Muscle of back (tissue), 11 donors: ENCODE results near the gene SSPN. TPM values are rescaled to one million over a fixed set of nuclear protein-coding genes. Genes with fewer than 3 reads are reported as not detected.
A peak's percentile ranks its signal among the peaks of the same experiment; 100 is the strongest.

Source experiments
- DNase-seq, 3 donors: peaks; one replicate each; pipeline versions ENCODE4 v3.0.0 to v3.0.0-alpha.2; 2013
- polyA plus RNA-seq, 10 donors: library from polyadenylated mRNA; unstranded; fragments of 120-200 nt; gene quantifications; one replicate each; pipeline ENCODE4 v1.2.1, GENCODE V29; 2013; ENCODE audit not compliant: insufficient read length in 10 of 10

Gene SSPN
- polyA plus RNA-seq, 10 donors = 78.9 to 148 (median 128) TPM

DNA sequence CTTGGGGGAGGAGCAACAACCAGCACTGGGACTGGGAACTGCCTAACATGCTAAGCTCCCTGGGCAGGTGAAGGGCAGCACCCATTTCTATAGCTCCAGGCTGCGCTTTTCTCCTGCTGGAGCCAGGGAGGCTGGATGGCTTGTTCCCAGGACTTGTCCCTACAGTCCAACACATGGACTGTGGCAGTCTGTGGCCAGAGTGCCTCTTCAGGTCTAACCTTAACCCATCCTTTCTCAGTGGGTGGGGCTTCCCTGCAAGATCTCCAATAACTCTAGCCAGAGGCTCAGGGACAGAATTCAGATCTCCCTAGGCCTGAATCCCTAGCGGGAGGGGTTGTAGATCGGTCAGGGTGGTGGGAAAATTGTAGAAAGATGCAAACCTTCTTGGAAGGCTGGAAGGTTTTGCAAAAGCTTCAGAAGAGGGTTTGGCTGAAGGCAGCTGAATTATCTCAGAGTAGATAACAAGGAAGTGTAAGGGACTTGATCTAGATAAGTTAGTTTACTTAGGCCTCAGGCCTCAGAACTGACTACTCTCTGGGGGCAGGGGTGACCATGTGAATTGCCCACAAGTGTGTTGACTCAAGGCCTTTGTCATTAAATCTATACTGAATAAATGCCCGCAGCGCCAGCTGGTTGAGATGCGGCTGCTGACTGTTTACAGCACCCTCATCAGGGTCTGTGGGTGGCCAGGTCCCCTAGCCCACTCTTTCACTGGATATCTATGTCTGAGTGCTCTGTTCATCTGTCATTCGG is 60.7 kb downstream of the SSPN start:
- DNase-seq = no peak

DNA sequence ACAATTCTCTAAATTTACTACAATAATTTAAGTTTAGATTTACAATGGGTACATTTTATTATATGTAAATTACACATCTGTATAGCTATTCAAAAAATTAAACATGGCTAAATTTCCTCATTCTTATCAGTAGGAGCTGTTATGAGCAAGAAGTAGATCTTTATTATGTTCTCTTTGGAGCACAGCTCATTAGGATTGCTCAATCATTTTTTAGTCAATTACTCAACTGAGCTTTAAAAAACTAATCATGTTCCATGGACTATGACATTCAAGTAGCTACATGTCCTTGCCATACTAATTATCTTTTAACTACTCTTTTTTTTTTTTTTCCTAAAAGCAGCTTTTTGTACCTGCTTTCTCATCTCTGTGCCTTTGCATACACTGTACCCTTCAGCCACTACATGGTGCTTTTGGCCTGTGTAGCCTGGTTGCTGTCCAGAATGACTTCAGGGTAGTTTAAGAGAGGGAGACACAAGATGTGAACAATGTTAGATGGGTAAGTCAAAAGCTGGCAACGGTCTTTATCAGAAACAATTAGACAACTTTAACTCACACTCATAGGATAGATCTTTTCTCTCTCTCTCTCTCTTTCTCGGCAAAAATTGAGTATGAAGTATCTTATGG is 69.0 kb downstream of the SSPN start:
- no peak for DNase-seq

DNA sequence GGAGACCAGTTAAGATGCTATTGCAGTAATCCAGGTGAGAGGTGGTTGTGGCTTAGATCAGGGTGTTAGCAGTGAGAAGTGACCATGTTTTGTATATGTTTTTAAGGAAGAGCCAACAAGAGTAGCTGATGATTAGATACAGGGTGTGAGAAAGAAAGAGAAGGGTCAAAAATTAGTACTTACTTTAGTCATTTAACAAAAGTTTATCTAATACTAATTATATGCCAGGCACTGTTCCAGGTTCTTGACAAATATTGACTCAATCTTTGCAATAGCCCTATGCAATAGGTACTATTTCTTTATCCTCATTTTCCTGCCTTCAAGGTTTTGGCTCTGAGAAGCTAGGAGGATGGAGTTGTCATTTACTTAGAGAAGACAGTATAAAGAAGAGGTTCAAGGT is 70.2 kb downstream of the SSPN start:
- DNase-seq = no peak

DNA sequence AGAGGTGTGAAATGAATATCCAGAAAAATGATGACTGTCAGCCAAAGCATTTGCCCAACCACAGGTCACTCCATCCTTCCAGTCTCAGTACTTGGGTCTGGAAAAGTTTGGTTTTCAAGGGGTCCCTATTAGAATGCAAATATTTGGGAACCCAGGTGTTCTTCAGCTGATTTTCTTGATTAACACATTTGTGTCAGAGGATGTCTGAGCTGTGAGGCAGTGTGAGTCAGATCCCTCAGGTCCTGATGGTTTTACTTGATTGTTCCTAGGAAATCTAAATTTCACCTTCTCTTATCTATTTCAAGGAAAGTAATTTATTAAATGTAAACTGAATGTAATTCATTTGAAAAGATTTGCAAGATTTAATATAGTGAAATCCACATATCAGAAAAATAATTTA is 71.5 kb downstream of the SSPN start:
- DNase-seq = no peak

DNA sequence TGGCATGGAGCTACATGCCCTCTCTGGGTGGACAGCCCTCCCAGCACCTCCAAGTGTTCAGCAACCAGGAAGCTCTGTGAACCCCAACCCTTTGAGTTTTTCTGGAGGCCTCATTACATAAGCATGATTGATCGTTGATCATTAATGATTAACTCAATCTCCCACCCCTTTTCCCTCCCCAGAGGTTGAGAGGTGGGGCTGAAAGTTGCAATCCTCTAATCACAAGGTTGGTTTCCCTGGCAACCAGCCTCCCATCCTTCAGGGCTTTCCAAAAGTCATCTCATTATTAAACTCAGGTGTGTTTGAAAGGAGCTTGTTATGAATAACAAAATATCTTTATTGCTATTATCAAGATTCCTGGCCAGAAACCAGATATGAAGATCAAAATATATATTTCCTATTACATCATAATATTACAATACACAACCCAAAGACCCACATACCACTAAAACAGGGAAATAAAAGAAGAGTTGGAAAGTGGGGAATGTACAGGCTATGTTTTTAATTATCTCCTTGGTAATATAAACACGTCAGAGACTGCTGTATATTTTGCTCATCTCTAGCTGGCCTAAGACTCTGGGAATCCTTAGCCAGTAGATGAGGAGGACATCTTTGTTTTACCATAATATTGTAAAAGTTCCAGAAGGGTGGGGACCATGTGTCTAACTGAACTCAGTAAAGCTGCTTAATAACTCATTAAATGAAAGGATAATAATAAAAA is 73.6 kb downstream of the SSPN start:
- peak; percentile 34 to 74 (median 50) for DNase-seq

DNA sequence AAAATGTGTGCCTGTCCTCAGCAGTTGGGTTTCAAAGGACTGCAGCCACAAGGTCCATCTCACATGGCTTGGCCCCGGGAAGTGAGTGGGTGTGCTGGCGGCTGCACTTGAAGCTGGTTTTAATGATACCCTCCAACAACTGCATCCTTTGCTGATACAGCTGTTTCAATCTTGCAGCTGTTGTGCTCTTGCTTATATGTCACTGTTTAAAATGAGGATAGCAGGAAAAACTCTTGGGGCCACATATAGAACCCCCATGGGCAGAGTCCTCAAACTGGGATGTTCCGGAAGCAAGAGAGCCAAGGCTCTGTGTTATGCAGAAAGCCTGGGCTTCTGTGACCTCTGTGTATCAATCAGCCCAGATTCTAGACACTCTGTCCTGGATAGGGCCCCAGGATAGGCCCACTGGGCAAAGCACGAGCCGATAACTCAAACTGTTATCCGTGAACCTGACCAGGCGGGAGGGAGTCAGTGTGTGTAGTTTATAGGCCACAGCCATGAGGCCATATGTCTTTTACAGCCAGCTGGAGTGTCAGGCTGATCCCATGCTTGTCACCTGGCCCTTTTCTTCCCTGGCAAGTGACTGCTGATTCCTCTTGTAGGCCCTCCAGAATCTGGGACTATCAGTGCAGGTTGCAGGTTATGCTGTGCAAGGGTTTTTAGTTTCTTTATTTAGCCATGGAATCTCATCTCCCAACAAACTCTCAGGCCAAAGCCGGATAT is 74.3 kb downstream of the SSPN start:
- no peak for DNase-seq

DNA sequence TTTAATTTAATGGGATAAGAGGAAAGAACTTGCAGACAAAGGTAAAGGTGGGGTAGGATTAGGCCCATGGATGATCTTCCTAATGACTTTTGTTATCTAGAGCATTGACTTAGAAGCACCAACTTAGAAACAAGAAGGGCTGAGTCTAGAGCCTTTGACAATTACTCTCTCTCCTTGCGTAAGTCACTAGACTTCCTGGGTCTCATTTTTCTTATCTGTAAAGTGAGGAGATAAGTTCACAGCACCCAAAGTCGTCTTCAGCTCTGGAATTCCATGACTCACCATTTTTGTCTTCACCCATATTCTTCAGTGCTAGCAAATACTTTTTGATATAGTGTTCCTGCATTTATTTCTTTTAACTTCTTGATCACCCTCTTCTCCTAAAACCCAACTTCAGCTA is 75.7 kb downstream of the SSPN start:
- DNase-seq = no peak

DNA sequence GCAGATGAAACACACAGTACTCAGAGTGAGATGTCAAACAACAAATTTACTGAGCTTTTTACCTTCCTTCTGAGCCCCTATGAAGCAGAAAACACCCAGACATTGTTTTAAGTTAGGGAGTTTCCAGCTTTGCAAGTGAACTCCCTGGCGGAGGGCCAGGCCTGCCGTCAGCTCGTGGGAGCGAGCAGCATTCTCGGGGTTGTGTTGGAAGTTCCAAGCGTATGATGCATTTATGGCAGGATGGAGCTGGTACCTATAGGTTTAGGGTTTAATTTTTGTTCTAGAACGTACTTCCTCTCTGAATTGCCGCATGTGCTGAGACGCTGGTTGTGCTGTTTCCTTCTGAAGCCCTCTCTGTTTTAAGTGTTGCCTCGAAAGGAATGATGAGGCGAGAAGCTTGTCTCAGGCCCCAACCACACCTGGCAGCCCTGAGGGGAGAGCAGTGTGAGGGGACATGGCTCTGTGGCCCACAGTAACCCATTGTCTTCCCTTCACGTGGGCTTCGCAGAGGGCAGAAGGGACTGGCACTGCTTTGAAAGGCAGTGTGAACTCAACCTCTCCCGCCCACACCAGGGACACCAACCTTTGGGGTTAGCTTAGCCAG is 76.6 kb downstream of the SSPN start:
- peak; percentile 86 to 93 (median 87) for DNase-seq

DNA sequence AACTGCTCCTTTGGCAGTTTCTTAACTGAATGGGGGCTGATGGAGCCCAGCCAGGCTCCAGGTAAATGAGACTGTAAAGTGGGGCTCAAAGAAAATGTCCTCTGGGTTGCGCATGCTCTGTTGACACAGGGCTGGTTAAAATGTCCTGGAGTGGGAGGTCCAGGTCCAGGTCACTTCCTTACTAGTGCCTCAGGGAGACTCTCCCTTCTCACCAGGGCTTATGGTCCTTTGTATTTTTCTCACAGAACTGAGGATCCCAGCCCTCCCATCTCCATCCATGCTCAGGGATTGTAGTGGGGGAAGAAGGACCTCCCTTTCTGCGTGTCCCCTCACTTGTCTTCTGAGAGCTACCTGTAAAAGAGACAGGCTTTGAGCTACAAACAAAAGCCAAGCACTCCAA is 77.5 kb downstream of the SSPN start:
- no peak for DNase-seq

DNA sequence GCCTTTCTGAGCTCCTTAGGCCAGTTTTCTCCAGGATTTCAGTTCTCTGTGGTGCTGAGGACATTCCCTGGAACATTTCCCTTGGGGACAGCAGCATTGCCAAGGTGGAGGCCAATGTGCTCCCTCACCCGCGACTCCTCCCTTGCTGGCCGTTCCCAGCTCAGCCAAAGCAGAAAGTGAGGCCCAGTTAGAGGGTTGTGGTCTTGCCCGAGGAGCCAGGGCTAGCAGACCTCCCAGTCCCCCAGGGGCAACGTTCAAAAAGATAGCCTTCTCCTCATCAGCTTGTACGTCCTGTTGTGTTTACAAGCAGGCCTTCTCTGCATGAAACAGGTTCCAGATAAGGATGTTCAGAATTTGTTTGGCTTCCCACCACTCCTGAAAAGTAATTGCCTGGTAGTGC is 78.4 kb downstream of the SSPN start:
- no peak for DNase-seq

DNA sequence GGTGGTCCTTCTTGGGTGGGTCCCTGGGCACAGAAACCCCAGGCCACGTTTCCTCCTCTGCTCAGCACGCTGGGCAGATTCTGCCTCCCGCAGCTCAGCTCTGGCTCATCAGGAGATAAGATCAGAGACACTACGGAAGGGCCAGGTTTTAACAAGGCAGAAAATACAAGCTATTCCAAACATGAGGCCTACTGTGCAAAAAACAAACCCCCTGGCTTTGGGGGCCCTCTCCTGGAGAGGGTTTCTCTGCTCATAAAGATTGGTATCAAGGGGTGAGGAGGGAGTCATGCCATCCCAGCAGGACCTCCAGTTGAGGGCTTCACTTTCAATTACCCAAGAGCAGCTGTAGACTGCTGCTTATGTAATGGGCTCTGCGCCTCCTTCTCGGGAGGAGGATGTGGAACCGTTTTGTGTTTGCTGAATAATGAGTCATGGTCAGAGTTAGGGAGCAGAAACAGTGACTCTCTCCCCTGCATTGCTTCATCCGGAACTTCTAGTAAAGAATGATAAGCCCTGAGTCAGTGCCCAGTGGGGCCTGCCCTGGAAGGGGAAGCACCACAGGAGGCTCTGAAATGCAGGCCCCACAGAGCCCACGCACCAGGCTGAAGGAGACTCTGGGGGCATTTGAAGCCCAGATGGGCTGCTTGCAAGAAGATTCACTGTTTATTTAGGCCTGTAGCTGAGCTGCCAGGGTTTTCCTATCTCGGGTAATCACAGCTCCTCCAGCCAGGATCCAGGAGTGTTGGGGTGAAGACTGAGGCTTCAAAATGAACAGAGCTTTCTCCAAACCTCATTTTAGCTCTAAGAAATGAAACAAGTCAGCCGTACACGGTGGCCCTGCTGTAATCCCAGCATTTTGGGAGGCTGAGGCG is 79.3 kb downstream of the SSPN start:
- peak; percentile 68 to 96 (median 82) for DNase-seq

DNA sequence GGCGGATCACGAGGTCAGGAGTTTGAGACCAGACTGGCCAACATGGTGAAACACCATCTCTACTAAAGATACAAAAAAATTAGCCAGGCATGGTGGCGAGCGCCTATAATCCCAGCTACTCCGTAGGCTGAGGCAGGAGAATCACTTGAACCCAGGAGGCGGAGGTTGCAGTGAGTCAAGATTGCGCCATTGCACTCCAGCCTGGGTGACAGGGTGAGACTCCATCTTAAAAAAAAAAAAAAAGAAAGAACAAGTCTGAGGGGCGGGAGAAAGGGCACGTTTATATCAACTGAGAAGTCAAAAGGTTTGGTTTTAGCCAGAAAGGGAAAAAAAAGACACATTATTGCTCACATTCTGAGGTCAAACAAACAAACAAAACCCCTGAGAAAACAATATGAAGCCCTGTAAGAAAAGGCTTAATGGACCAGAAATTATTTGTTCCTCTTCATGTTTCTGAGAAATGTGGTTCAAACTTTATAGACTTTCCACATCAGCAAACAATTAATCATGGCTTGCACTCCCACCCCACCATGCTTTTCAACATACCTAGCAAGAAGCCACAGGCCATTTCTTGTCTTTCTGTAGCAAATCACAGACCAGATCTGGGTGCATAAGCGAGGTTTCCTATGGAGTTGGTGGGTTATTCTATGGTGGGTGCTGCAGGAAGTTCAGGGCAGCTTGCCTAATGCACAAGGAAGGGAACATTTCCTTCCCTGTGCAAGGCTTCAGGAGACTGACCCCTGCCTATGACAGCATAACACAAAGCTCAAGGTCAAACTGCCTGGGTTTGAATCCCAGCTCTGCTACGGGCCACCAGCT is 80.1 kb downstream of the SSPN start:
- DNase-seq = no peak

DNA sequence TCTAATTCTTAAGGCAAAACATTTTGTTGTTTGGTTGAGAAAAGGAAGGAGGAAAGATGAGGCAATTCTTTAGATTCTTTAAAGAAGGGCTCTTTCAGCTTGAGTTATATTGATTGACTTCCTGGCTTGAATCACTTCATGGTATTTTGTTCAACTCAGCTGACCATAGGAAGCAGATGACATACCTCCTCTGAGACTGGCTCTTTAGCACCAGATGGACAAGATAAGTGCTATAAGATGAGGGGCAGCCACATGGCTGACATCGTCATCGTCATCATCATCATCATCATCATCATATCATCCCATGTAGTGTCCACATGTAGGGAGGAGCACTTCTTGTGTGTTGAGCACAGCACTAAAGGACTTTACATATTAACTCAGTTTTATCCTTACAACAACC is 81.3 kb downstream of the SSPN start:
- no peak for DNase-seq

DNA sequence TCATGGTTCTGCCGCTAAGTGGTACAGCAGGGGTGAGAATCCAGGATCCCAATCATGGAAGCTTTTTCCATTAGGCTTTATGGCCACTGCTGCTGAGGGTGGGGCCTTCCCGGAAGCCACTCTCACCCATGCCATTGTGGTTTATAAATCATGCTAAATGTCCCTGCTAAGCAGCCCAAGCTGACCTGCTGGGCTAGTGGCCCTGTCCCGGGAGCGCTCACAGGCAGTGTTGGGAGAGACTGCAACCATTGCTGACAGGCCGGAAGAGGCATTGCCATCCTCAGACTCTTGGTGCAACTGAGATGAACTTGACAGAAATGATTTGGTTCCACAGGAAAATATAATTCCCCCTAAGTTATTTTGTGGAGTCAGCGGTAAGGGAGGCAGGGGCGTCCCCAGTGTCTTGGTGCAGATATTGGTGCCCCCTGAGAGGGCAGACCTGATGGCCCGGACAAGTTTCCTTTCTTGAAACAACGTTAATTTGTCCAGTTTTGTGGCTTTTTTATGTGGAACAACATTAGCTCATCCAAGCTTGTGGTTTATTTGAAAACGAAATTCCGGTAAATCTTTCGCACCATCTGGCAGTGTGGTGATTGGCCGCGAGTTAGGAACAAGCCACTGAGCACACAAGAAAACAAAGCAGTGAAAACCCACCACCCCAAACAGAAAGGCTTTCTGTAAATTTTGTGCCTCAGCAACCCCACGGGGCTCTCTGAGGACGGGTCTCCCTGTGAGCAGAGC is 82.3 kb downstream of the SSPN start:
- no peak for DNase-seq

DNA sequence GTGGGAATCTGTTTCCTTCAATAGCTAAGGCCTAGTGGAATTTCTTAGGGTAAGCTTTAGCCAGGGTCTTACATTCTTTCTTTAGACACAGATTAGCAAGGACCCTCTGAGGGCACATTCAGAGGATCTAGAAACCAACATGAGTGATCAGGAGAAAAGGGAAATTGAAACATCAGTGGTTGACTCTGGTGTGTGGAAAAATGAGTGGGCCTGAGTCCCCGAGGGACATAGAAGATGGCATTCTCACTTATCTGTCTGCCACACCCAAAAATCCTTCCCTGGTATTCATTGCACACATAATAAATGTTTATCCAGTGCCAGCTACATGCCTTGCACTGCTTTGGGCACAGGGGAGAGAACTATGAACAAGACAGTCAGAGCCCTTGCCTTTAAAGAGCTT is 82.9 kb downstream of the SSPN start:
- DNase-seq = no peak

DNA sequence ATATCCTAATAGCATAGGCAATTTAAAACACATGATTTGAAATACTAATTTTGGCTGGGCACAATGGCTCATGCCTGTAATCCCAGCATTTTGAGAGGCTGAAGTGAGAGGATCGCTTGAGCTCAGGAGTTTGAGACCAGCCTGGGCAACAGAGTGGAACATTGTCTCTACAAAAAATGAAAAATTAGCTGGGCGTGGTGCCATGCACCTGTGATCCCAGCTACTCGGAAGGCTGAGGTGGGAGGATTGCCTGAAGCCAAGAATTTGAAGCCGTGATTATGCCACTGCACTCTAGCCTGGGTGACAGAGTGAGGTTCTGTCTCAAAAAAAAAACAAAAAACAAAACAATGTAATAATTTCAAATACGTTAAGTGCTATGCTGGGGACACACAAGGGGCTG is 83.3 kb downstream of the SSPN start:
- no peak for DNase-seq

DNA sequence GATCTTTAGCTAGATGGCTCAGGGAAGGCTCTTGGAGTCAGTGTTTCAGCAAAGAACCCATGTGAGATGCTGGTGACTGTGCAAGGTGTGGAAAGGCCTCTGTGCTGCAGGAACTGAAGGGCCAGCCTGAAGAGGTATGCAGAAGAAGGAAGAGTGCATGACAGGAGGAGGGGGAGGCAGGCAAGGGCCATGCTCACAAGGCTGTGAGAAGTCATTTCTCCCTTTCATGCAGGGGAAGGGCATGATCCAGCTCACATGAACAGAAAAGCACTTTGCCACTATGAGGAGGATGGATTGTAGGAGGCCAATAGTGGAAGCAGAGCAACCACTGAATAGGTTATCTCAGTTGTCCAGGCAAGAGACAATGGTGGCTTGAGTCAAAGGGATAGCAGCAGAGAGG is 83.7 kb downstream of the SSPN start:
- no peak for DNase-seq

DNA sequence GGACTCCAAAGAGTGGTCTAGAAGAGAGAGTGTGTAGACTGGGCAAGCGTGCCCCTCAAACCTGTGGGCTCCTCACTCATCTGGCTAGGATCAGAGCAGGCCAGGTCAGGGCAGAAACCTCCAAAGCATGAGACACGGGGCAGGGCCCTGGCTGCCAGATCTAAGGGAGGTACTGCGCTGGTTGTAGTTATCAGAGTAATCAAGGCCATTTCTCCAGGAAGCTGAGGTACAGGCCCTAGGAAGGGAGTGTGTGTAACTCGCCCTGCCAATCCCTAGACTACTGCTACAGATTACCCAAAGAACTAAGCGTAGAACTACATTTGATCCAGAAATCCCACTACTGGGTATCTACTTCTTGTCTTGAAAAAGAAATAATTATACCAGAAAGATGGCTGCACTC is 84.5 kb downstream of the SSPN start:
- DNase-seq = no peak

DNA sequence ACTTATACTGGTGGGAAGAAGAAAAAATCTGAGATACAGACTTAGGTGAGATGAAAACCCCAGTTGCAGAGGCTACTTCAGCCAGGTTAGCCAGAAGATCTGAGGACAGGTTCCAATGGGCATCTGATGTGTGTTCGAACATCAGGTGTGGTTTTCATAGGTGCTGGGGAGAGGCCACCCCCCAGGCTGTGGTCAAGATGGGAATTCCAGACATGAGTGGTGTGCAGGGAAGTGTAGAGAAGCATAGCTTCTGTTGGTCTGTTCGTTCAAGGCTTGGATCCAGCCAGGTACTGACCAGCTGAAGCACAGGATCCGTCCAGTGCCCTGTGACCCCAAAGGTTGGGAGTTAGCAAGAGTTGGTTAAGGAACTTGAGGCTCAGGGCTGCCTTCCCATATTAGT is 85.5 kb downstream of the SSPN start:
- no peak for DNase-seq
